Smooth muscle cell (in vitro differentiated cells): Measurements from ENCODE around the gene HPSE2. TPM values are rescaled to one million over a fixed set of nuclear protein-coding genes. Genes with fewer than 3 reads are reported as not detected.
A peak's percentile ranks its signal among the peaks of the same experiment; 100 is the strongest.
"Not testable (repeated sequence)": the region's sequence is repeated elsewhere in the genome, so short reads cannot be mapped to it uniquely, and the experiment has no call there.

Experiments
- DNase-seq: peaks from one replicate; lab custom pipeline; 2025; ENCODE audit not compliant: unreplicated experiment; lab: John Stamatoyannopoulos, UW
- H2AFZ ChIP-seq: fragments of 200-600 bp; sonication (generic); 2 replicates; pipeline ENCODE4 v1.6.0; 2016; ENCODE audit warnings: antibody characterized with exemption, low read depth, mild to moderate bottlenecking
- H3F3A ChIP-seq: fragments of 200-600 bp; sonication (generic); 2 replicates; pipeline ENCODE4 v1.6.0; 2017; ENCODE audit warnings: antibody characterized with exemption, low read depth
- H3K27ac ChIP-seq: fragments of 200-600 bp; sonication (generic); 2 replicates; pipeline ENCODE4 v1.5.1; 2016; ENCODE audit warnings: low read depth, mild to moderate bottlenecking
- H3K27me3 ChIP-seq: fragments of 200-600 bp; sonication (generic); 2 replicates; pipeline ENCODE4 v1.6.1; 2016; ENCODE audit warnings: low read depth, mild to moderate bottlenecking
- H3K36me3 ChIP-seq: fragments of 200-600 bp; sonication (generic); 2 replicates; pipeline ENCODE4 v1.5.1; 2016; ENCODE audit warnings: low read depth
- H3K4me1 ChIP-seq: fragments of 200-600 bp; sonication (generic); 2 replicates; pipeline ENCODE4 v1.5.1; 2016; ENCODE audit warnings: low read depth
- H3K4me2 ChIP-seq: fragments of 200-600 bp; sonication (generic); 2 replicates; pipeline ENCODE4 v1.6.0; 2016; ENCODE audit warnings: mild to moderate bottlenecking
- H3K4me3 ChIP-seq: fragments of 200-600 bp; sonication (generic); 2 replicates; pipeline ENCODE4 v1.5.1; 2016; ENCODE audit warnings: mild to moderate bottlenecking
- H3K79me2 ChIP-seq: fragments of 200-600 bp; sonication (generic); 2 replicates; pipeline ENCODE4 v1.6.0; 2016; ENCODE audit warnings: low read depth, mild to moderate bottlenecking
- H3K9ac ChIP-seq: fragments of 200-600 bp; sonication (generic); 2 replicates; pipeline ENCODE4 v1.6.0; 2016; ENCODE audit warnings: low read depth
- H3K9me3 ChIP-seq: fragments of 200-600 bp; sonication (generic); replicated peaks from 2 replicates; pipeline ENCODE4 v1.5.1; 2016; ENCODE audit warnings: low read depth
- H4K20me1 ChIP-seq: fragments of 200-600 bp; sonication (generic); 2 replicates; pipeline ENCODE4 v1.6.0; 2016; ENCODE audit warnings: low read depth
- WGBS: methylation state at CpG from one replicate; pipeline ENCODE4 v1.1.7; 2016; ENCODE audit warnings: low lambda C conversion rate; 5-methylcytosine and 5-hydroxymethylcytosine counted together
- polyA plus RNA-seq: library from polyadenylated mRNA; unstranded; fragments of >200 nt; fragmentation: Nextera tagmentation; extraction: Ambion mirVana; gene quantifications from 2 replicates; pipeline ENCODE4 v1.2.1, GENCODE V29; 2016
- total RNA-seq: library from RNA; depleted of rRNA; stranded (reverse); fragments of >200 nt; gene quantifications from 2 replicates; pipeline ENCODE4 v1.2.3, GENCODE V29; 2014
- TF ChIP-seq, protein P1 (sequence below): fragments of 200-600 bp; sonication (generic); IDR thresholded peaks from 2 replicates; pipeline ENCODE4 v1.5.1; 2017; ENCODE audit warnings: borderline replicate concordance, mild to moderate bottlenecking, antibody characterized with exemption; ENCODE audit not compliant: insufficient read depth, poor library complexity, severe bottlenecking

The HPSE2 gene
- total and polyA plus RNA-seq, 2 experiments from 2014 or later = 0.13 TPM; not detected in 1

- TF ChIP-seq, protein P1, sequence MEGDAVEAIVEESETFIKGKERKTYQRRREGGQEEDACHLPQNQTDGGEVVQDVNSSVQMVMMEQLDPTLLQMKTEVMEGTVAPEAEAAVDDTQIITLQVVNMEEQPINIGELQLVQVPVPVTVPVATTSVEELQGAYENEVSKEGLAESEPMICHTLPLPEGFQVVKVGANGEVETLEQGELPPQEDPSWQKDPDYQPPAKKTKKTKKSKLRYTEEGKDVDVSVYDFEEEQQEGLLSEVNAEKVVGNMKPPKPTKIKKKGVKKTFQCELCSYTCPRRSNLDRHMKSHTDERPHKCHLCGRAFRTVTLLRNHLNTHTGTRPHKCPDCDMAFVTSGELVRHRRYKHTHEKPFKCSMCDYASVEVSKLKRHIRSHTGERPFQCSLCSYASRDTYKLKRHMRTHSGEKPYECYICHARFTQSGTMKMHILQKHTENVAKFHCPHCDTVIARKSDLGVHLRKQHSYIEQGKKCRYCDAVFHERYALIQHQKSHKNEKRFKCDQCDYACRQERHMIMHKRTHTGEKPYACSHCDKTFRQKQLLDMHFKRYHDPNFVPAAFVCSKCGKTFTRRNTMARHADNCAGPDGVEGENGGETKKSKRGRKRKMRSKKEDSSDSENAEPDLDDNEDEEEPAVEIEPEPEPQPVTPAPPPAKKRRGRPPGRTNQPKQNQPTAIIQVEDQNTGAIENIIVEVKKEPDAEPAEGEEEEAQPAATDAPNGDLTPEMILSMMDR = no peak
Measured at GRCh38 chr10:98556061-98556460, 679.6 kb downstream of the HPSE2 start.

GRCh38 chr10:98555021-98555619 lies 680.5 kb downstream of the HPSE2 start:
- no peaks in the 10 kb centered on the region for H3K9me3 ChIP-seq
- no peak overlapping the region for H3K9ac ChIP-seq
- H3K4me2 ChIP-seq = no peak overlapping the region
- H3K79me2 ChIP-seq = no peaks in the 10 kb centered on the region
- no peaks in the 10 kb centered on the region for H3K27me3 ChIP-seq
- H4K20me1 ChIP-seq = no peaks in the 10 kb centered on the region
- H3K36me3 ChIP-seq = no peaks in the 10 kb centered on the region
- DNase-seq = no peak
- H3K4me1 ChIP-seq = peaks cover 20% of the 10 kb centered on the region
- WGBS = 29% methylated on average over 7 of the region's 7 CpGs
- H3F3A ChIP-seq = no peaks in the 10 kb centered on the region
- H3K4me3 ChIP-seq = no peak overlapping the region
- TF ChIP-seq, protein P1 = no peak
- H3K27ac ChIP-seq = no peak overlapping the region
- peak overlapping the region; percentile 65 for H2AFZ ChIP-seq

More at GRCh38 chr10:98556061-98556460, 679.6 kb downstream of the HPSE2 start:
- peaks cover 20% of the 10 kb centered on the region for H3K4me1 ChIP-seq
- no peak overlapping the region for H3K9ac ChIP-seq
- H3F3A ChIP-seq = no peaks in the 10 kb centered on the region
- H2AFZ ChIP-seq = no peak overlapping the region
- no peaks in the 10 kb centered on the region for H4K20me1 ChIP-seq
- H3K9me3 ChIP-seq = no peaks in the 10 kb centered on the region
- H3K4me2 ChIP-seq = no peak overlapping the region
- H3K27me3 ChIP-seq = no peaks in the 10 kb centered on the region
- H3K4me3 ChIP-seq = no peak overlapping the region
- H3K79me2 ChIP-seq = no peaks in the 10 kb centered on the region
- H3K36me3 ChIP-seq = no peaks in the 10 kb centered on the region
- WGBS = 55% methylated on average over 3 of the region's 3 CpGs
- DNase-seq = no peak
- no peak overlapping the region for H3K27ac ChIP-seq

DNA sequence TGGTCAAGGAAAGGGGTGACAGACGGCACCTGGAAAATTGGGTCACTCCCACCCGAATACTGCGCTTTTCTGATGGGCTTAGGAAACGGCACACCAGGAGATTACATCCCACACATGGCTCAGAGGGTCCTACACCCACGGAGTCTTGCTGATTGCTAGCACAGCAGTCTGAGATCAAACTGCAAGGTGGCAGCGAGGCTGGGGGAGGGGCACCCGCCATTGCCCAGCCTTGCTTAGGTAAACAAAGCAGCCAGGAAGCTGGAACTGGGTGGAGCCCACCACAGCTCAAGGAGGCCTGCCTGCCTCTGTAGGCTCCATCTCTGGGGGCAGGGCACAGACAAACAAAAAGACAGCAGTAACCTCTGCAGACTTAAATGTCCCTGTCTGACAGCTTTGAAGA lies 694.1 kb downstream of the HPSE2 start:
- not testable (repeated sequence) for DNase-seq, H3K9me3 ChIP-seq
- WGBS = 84% methylated on average over 7 of the region's 7 CpGs

DNA sequence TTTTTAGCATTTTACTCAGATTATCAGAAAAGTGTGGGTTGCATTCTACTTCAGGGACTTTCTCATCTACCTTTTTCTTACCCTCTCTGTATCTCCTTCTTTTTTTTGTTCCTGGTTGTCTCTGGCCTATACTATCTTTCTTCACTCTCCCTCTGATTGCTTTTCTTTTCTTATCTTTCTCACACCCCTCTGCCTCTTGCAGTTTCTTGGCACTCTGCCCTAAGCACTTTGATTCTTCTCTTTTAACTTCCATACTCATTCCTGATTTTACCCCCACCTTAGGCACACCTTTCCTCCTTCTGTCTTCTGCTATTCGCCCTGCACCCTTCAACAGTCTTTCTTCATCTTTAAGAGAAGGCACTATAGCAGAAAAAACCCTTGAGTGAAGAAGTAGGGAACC lies 696.1 kb downstream of the HPSE2 start:
- H2AFZ ChIP-seq = no peak overlapping the region
- no peaks in the 10 kb centered on the region for H3K4me1 ChIP-seq
- H3K4me3 ChIP-seq = no peak overlapping the region
- DNase-seq = no peak
- no peak overlapping the region for H3K27ac ChIP-seq
- 92% methylated on average over 1 of the region's 1 CpG for WGBS
- no peaks in the 10 kb centered on the region for H3K79me2 ChIP-seq
- H3K9ac ChIP-seq = no peak overlapping the region
- H3K9me3 ChIP-seq = no peaks in the 10 kb centered on the region
- H3K36me3 ChIP-seq = no peaks in the 10 kb centered on the region
- TF ChIP-seq, protein P1 = no peak
- H4K20me1 ChIP-seq = no peaks in the 10 kb centered on the region
- no peaks in the 10 kb centered on the region for H3F3A ChIP-seq
- H3K4me2 ChIP-seq = no peak overlapping the region
- H3K27me3 ChIP-seq = no peaks in the 10 kb centered on the region

More for the DNA sequence above, 694.1 kb downstream of the HPSE2 start:
- H3K27me3 ChIP-seq, H3K9ac ChIP-seq, H3K4me2 ChIP-seq, H4K20me1 ChIP-seq, H2AFZ ChIP-seq, H3K36me3 ChIP-seq, H3K4me1 ChIP-seq, H3K4me3 ChIP-seq, H3K27ac ChIP-seq, H3F3A ChIP-seq, H3K79me2 ChIP-seq: not testable (repeated sequence)
